Measurements from ENCODE around the gene IRF7. TPM values are rescaled to one million over a fixed set of nuclear protein-coding genes. Genes with fewer than 3 reads are reported as not detected.

Gene IRF7
- total and polyA plus RNA-seq, 2 experiments from 2014 or later: 12.3 to 17.3 TPM

- TF ChIP-seq CREB1 (CRISPR knock-in tag; IDR thresholded peaks at IDR 0.05; ENCODE audit: low read depth): no peak
Observed at GRCh38 chr11:608791-609251, 6.9 kb downstream of the IRF7 start (continued).

- peaks cover 34% of the 10 kb centered on the region for H3F3A ChIP-seq (replicated peaks; ENCODE audit: low read depth)
- H3K4me3 ChIP-seq: no peak overlapping the region
- TF ChIP-seq EZH2phosphoT487 (IDR thresholded peaks at IDR 0.05; ENCODE audit: unreplicated experiment) (no peak), ZNF114 (CRISPR knock-in tag; IDR thresholded peaks at IDR 0.05) (no peak), NANOG (IDR thresholded peaks at IDR 0.05; ENCODE audit: borderline replicate concordance) (no peak), CREB1 (CRISPR knock-in tag; IDR thresholded peaks at IDR 0.05; ENCODE audit: low read depth) (no peak), POLR2AphosphoS5 (IDR thresholded peaks at IDR 0.05; ENCODE audit: low read depth) (no peak), ETS1 (IDR thresholded peaks at IDR 0.05) (no peak), STAT1 (IDR thresholded peaks at IDR 0.05; ENCODE audit: unreplicated experiment) (no peak), REST (IDR thresholded peaks at IDR 0.05; ENCODE audit: unreplicated experiment) (no peak), EZH2 (IDR thresholded peaks at IDR 0.05; ENCODE audit: low read depth, unreplicated experiment) (no peak), JUNB (IDR thresholded peaks at IDR 0.05; ENCODE audit: unreplicated experiment) (no peak), CTCF (conservative IDR thresholded peaks at IDR 0.05; ENCODE audit: low read depth in 2 of 2) (no peak), ZNF331 (CRISPR knock-in tag; IDR thresholded peaks at IDR 0.05; ENCODE audit: low read depth) (no peak)
Observed at GRCh38 chr11:607971-608659, 7.6 kb downstream of the IRF7 start.

More at GRCh38 chr11:607971-608659, 7.6 kb downstream of the IRF7 start:
- peaks cover 17% of the 10 kb centered on the region; the same call in 1 of the 2 replicates for H3K36me3 ChIP-seq (ENCODE audit: insufficient read depth)
- no peaks in the 10 kb centered on the region for H3K4me1 ChIP-seq (ENCODE audit: insufficient read depth)
- peaks cover 5% of the 10 kb centered on the region for H3K4me1 Mint-ChIP-seq
- no peak overlapping the region for H3K4me3 Mint-ChIP-seq
- peaks cover 13% of the 10 kb centered on the region for H3K27me3 Mint-ChIP-seq (ENCODE audit: insufficient read depth, low read depth, poor library complexity)
- 0 out of 2 replicates have a peak, but pooled peaks cover 4% of the 10 kb centered on the region for H3K79me2 ChIP-seq (replicated peaks; ENCODE audit: insufficient read depth)
- no peak overlapping the region for H3K4me2 ChIP-seq
- H3K36me3 Mint-ChIP-seq (ENCODE audit: low read depth): peaks cover 57% of the 10 kb centered on the region
- H2AFZ ChIP-seq: no peak overlapping the region
- no peak overlapping the region for H3K27ac ChIP-seq (ENCODE audit: low read depth)
- DNase-seq (ENCODE audit: low spot score) (no peak), ATAC-seq (no peak)
- H3K9me3 Mint-ChIP-seq: no peaks in the 10 kb centered on the region
- H3K27ac Mint-ChIP-seq: no peak overlapping the region
- no peaks in the 10 kb centered on the region for H3K9me2 ChIP-seq (ENCODE audit: insufficient read depth)
- H3K27me3 ChIP-seq (ENCODE audit: insufficient read depth): no peaks in the 10 kb centered on the region
- H4K20me1 ChIP-seq (replicated peaks; ENCODE audit: insufficient read depth): peaks cover 10% of the 10 kb centered on the region; the same call in 1 of the 2 replicates
